ENCODE measurements around the gene DNAJC24.

DNAJC24 gene

DNA sequence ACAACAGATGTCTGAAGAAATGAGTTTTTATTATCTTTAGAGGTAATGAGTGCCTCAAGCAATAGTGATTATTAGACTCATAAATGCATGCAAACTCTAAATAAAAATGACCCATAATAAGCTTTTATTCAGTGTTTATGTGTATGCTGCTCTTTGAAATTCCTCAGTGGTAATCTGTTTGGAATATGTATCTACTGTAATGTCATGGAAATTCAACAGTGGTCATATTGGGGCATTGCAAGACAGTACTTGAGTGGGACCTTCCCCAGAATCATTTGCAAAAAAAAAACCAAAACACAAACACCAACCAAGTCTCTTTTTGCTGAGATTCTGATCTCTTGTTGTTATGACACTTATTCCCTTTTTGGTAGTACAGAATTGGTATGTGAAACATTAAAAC lies 35.0 kb downstream of the DNAJC24 start:
- TF ChIP-seq, protein P1, sequence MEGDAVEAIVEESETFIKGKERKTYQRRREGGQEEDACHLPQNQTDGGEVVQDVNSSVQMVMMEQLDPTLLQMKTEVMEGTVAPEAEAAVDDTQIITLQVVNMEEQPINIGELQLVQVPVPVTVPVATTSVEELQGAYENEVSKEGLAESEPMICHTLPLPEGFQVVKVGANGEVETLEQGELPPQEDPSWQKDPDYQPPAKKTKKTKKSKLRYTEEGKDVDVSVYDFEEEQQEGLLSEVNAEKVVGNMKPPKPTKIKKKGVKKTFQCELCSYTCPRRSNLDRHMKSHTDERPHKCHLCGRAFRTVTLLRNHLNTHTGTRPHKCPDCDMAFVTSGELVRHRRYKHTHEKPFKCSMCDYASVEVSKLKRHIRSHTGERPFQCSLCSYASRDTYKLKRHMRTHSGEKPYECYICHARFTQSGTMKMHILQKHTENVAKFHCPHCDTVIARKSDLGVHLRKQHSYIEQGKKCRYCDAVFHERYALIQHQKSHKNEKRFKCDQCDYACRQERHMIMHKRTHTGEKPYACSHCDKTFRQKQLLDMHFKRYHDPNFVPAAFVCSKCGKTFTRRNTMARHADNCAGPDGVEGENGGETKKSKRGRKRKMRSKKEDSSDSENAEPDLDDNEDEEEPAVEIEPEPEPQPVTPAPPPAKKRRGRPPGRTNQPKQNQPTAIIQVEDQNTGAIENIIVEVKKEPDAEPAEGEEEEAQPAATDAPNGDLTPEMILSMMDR (IDR thresholded peaks at IDR 0.05; ENCODE audit: control extremely low read depth, extremely low read depth, low read depth, missing control alignments): no peak
- ChIA-PET CTCF (interaction anchor here (1.4 to 2.9 kb wide), 3 partner anchors 9 to 553 kb away, joined by 3 to 9 read pairs (median 4); no protein-coding TSS in a partner anchor), POLR2A (no interaction called here)
- DNase-seq (ENCODE audit: extremely low spot score): no peak

DNA sequence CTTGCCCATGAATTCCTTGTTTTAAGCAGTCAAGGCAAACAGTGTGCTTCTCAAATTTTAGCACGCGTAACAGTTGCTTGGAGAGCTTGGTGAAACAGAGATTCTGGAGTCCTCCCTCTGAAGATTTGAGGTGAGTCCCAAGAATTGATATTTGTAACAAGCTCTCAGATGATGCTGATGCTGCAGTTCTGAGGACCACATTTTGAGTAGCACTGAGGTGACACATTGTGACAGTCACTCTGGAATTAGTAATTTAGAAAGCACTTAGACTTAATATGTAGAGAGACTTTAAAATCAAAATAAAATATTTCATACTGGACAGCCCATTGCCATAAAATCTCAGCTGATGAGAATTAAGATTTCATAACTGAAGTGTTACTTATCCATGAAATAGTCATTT lies 38.5 kb downstream of the DNAJC24 start:
- TF ChIP-seq, protein P1 (IDR thresholded peaks at IDR 0.05; ENCODE audit: control extremely low read depth, extremely low read depth, low read depth, missing control alignments): no peak
- CTCF ChIA-PET: interaction anchor here (1.1 kb wide), 1 partner anchor 10 kb away, joined by 3 read pairs; no protein-coding TSS in a partner anchor

DNA sequence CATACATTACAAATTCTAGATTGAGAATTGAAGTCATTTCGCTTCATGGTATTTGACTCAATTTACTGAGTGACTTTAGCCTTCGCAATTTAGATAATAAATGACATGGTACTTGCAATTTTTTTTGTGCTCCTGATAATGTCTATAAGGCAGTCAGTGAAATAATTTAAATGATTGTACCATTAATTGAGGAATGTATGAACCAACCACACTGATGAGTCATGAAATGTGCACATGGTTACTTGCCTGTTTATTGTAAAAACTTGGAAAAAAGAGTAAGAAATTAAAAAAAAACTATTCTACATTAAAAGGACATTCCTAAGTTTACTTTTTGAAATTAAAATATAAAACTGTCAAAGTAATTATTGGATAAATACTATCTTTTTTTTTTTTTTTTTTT lies 43.3 kb downstream of the DNAJC24 start:
- TF ChIP-seq, protein P1 (IDR thresholded peaks at IDR 0.05; ENCODE audit: control extremely low read depth, extremely low read depth, low read depth, missing control alignments): no peak
- no peak for DNase-seq (ENCODE audit: extremely low spot score)
- CTCF ChIA-PET: interaction anchor here (1.9 kb wide), 1 partner anchor 10 kb away, joined by 9 read pairs; no protein-coding TSS in a partner anchor

More for the DNA sequence above, 38.5 kb downstream of the DNAJC24 start:
- no peak for DNase-seq (ENCODE audit: extremely low spot score)
- POLR2A ChIA-PET: no interaction called here

DNA sequence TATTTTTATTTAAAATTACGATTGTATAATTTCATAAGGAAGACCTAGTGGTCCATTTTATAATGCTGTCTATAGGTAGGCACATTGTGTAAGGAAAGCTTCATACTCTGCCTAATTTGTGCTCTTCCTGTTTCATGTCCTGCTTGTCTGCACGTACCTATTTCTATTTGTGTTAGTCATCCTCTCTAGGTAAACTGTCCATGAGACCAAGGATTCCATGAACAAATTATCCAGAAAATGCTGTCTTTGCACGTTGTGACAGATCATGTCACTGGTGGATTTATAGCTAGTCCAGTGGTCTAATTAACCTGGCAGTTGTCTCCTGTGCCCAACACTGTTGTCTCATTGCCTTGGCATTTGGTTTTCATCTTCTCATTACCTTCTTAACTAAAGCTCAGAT lies 44.7 kb downstream of the DNAJC24 start:
- ChIA-PET CTCF (interaction anchor here (1.1 to 2.2 kb wide), 4 partner anchors 11 to 41 kb away, joined by 3 to 9 read pairs (median 6); no protein-coding TSS in a partner anchor), POLR2A (no interaction called here)
- no peak for DNase-seq (ENCODE audit: extremely low spot score)
- TF ChIP-seq, protein P1 (IDR thresholded peaks at IDR 0.05; ENCODE audit: control extremely low read depth, extremely low read depth, low read depth, missing control alignments): no peak

More for the DNA sequence above, 43.3 kb downstream of the DNAJC24 start:
- POLR2A ChIA-PET: no interaction called here

DNA sequence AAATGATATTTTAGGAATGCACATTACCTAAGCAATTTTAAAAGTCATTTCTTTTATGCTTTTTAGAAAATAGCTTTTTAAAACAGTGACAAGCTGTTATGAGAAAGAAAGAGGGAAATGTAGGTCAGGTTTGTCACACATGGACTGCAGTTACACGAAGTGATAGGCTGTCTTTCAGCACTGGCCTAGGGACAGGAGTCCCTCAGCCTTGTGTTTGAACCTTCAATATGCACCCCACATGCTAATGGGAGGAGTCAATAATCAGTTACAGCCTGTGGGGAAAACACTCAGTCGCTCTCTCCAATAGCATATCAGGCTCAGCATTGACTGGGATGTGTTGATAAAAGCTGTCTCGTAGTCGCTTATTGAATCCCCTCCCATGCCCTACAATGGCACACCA lies 45.8 kb downstream of the DNAJC24 start:
- TF ChIP-seq, protein P1 (IDR thresholded peaks at IDR 0.05; ENCODE audit: control extremely low read depth, extremely low read depth, low read depth, missing control alignments): no peak
- POLR2A ChIA-PET: no interaction called here
- CTCF ChIA-PET: interaction anchor here (1.0 to 2.2 kb wide), 2 partner anchors 13 to 15 kb away, joined by 3 to 9 read pairs; no protein-coding TSS in a partner anchor
- DNase-seq (ENCODE audit: extremely low spot score): no peak

DNA sequence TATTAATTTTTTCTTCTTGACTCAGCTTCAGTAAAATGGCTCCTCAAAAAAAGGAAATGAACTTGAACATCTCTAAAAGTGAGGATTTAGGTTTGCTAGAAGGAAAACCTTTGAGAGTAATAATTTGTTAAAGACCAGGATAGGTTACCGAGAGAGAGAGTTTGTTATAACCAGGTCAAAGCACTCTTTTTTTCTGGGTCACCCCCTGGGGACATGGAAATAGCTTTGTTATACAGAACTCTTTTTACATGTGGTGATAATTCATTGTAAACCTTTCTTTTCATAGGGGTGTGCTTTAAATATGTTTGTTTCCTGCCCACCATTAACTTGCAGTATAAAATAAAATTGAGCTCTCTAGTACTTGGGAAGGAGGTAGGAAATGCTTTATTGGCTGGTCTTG lies 47.7 kb downstream of the DNAJC24 start:
- ChIA-PET POLR2A (no interaction called here), CTCF (interaction anchor here (1.2 to 1.9 kb wide), 4 partner anchors 9 to 350 kb away, joined by 3 to 7 read pairs (median 5); no protein-coding TSS in a partner anchor)
- TF ChIP-seq, protein P1 (IDR thresholded peaks at IDR 0.05; ENCODE audit: control extremely low read depth, extremely low read depth, low read depth, missing control alignments): no peak
- DNase-seq (ENCODE audit: extremely low spot score): no peak

Measured in GM10248 (cell line).